Activated B cell treated with CpG ODN at 0.5 μM for 24 hours (primary cell): ENCODE measurements around the gene CLASP1. TPM values are rescaled to one million over a fixed set of nuclear protein-coding genes. Genes with fewer than 3 reads are reported as not detected.

Experiments
- ATAC-seq: fragments of 200-7000 bp; cut with Tn5 transposase; one replicate; pipeline ENCODE4 v1.10.0; 2021; ENCODE audit warnings: low read depth, mild to moderate bottlenecking, moderate library complexity
- CTCF ChIA-PET: fragments of 350-600 bp; sonication (Branson Sonifier 250); formaldehyde crosslinking; loops from one replicate; lab custom pipeline; 2021; ENCODE audit warnings: antibody characterized with exemption; lab: Charles Lee
- POLR2A ChIA-PET: fragments of 350-600 bp; sonication (Branson Sonifier 250); formaldehyde crosslinking; loops from one replicate; lab custom pipeline; 2021; ENCODE audit warnings: antibody characterized with exemption; lab: Charles Lee
- DNase-seq: peaks from one replicate; pipeline ENCODE4 v3.0.0; 2022
- H3K27ac Mint-ChIP-seq: one replicate; pipeline ENCODE4 v1.8.0; 2020; ENCODE audit warnings: mixed read lengths
- H3K27me3 Mint-ChIP-seq: one replicate; pipeline ENCODE4 v1.8.0; 2021; ENCODE audit warnings: mixed read lengths
- H3K36me3 Mint-ChIP-seq: one replicate; pipeline ENCODE4 v1.8.0; 2021; ENCODE audit warnings: low read depth, mixed read lengths
- H3K4me1 Mint-ChIP-seq: one replicate; pipeline ENCODE4 v1.8.0; 2021; ENCODE audit warnings: mixed read lengths
- H3K4me3 Mint-ChIP-seq: one replicate; pipeline ENCODE4 v1.8.0; 2020; ENCODE audit warnings: mild to moderate bottlenecking, mixed read lengths
- H3K9me3 Mint-ChIP-seq: one replicate; pipeline ENCODE4 v1.8.0; 2020; ENCODE audit warnings: mixed read lengths
- intact Hi-C: fragments of 100-400 bp; cut with micrococcal nuclease; formaldehyde crosslinking; loops from one replicate; pipeline ENCODE4 v1.15.1; 2024
- total RNA-seq: library from RNA; stranded (reverse); gene quantifications from 2 replicates; pipeline ENCODE4 v1.2.3, GENCODE V29; 2022
- TF ChIP-seq, protein P1 (sequence below): fragments of 200-600 bp; IDR thresholded peaks from one replicate; pipeline ENCODE4 v1.8.0; 2022; ENCODE audit warnings: antibody characterized with exemption, mild to moderate bottlenecking

The CLASP1 gene
- total RNA-seq, 1 donor from 2014 or later, result 65.0 TPM

GRCh38 chr2:121456325-121456724 lies 192.9 kb downstream of the CLASP1 start:
- ChIA-PET POLR2A (no interaction called here), CTCF (no interaction called here)
- intact Hi-C loops, result no loop called here
- H3K4me1 Mint-ChIP-seq, result no peaks in the 10 kb centered on the region
- TF ChIP-seq, protein P1, sequence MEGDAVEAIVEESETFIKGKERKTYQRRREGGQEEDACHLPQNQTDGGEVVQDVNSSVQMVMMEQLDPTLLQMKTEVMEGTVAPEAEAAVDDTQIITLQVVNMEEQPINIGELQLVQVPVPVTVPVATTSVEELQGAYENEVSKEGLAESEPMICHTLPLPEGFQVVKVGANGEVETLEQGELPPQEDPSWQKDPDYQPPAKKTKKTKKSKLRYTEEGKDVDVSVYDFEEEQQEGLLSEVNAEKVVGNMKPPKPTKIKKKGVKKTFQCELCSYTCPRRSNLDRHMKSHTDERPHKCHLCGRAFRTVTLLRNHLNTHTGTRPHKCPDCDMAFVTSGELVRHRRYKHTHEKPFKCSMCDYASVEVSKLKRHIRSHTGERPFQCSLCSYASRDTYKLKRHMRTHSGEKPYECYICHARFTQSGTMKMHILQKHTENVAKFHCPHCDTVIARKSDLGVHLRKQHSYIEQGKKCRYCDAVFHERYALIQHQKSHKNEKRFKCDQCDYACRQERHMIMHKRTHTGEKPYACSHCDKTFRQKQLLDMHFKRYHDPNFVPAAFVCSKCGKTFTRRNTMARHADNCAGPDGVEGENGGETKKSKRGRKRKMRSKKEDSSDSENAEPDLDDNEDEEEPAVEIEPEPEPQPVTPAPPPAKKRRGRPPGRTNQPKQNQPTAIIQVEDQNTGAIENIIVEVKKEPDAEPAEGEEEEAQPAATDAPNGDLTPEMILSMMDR, result no peak
- H3K27me3 Mint-ChIP-seq, result no peaks in the 10 kb centered on the region
- peaks cover 71% of the 10 kb centered on the region for H3K36me3 Mint-ChIP-seq
- H3K4me3 Mint-ChIP-seq, result no peak overlapping the region
- H3K27ac Mint-ChIP-seq, result no peak overlapping the region
- DNase-seq, result no peak
- no peak for ATAC-seq
- H3K9me3 Mint-ChIP-seq, result no peaks in the 10 kb centered on the region

GRCh38 chr2:121455446-121455845 lies 193.8 kb downstream of the CLASP1 start:
- no peak overlapping the region for H3K4me3 Mint-ChIP-seq
- CTCF ChIA-PET, result no interaction called here
- no peaks in the 10 kb centered on the region for H3K27me3 Mint-ChIP-seq
- H3K4me1 Mint-ChIP-seq, result no peaks in the 10 kb centered on the region
- H3K36me3 Mint-ChIP-seq, result peaks cover 73% of the 10 kb centered on the region
- ATAC-seq (no peak), DNase-seq (no peak)
- intact Hi-C loops, result no loop called here
- H3K9me3 Mint-ChIP-seq, result no peaks in the 10 kb centered on the region
- POLR2A ChIA-PET, result no interaction called here
- H3K27ac Mint-ChIP-seq, result no peak overlapping the region
- TF ChIP-seq, protein P1, result no peak

GRCh38 chr2:121454549-121455090 lies 194.6 kb downstream of the CLASP1 start:
- intact Hi-C loops, result no loop called here
- Mint-ChIP-seq H3K36me3 (peaks cover 75% of the 10 kb centered on the region), H3K9me3 (no peaks in the 10 kb centered on the region), H3K4me1 (no peaks in the 10 kb centered on the region), H3K27me3 (no peaks in the 10 kb centered on the region), H3K27ac (no peak overlapping the region), H3K4me3 (no peak overlapping the region)
- TF ChIP-seq, protein P1, result no peak
- POLR2A ChIA-PET, result no interaction called here
- ATAC-seq (no peak), DNase-seq (no peak)
- CTCF ChIA-PET, result interaction anchor here (1.4 kb wide), 1 partner anchor 264 kb away, joined by 5 read pairs; no protein-coding TSS in a partner anchor

- Mint-ChIP-seq H3K27me3 (no peaks in the 10 kb centered on the region), H3K4me1 (no peaks in the 10 kb centered on the region), H3K36me3 (peaks cover 88% of the 10 kb centered on the region), H3K9me3 (no peaks in the 10 kb centered on the region), H3K27ac (no peak overlapping the region), H3K4me3 (no peak overlapping the region)
- intact Hi-C loops, result no loop called here
- no peak for DNase-seq
- POLR2A ChIA-PET, result no interaction called here
- ATAC-seq, result no peak
- TF ChIP-seq, protein P1, result no peak
- CTCF ChIA-PET, result no interaction called here
These were observed 197.9 kb downstream of the CLASP1 start for GRCh38 chr2:121451398-121451797.

GRCh38 chr2:121450301-121450700 lies 199.0 kb downstream of the CLASP1 start:
- no peak overlapping the region for H3K4me3 Mint-ChIP-seq
- intact Hi-C loops, result no loop called here
- H3K4me1 Mint-ChIP-seq, result no peaks in the 10 kb centered on the region
- H3K27me3 Mint-ChIP-seq, result no peaks in the 10 kb centered on the region
- TF ChIP-seq, protein P1, result no peak
- ChIA-PET CTCF (no interaction called here), POLR2A (no interaction called here)
- no peaks in the 10 kb centered on the region for H3K9me3 Mint-ChIP-seq
- ATAC-seq (no peak), DNase-seq (no peak)
- peaks cover 90% of the 10 kb centered on the region for H3K36me3 Mint-ChIP-seq
- no peak overlapping the region for H3K27ac Mint-ChIP-seq
